Ramos (cell line): ENCODE measurements around the gene MUS81.

ENCODE experiments used
- in situ Hi-C: fragments of 300-500 bp; cut with MboI; formaldehyde crosslinking; loops from one replicate; pipeline ENCODE4 v1.14.3; 2022; ENCODE audit warnings: low sequenced_read_pairs; ENCODE audit not compliant: unreplicated experiment

Gene MUS81

DNA sequence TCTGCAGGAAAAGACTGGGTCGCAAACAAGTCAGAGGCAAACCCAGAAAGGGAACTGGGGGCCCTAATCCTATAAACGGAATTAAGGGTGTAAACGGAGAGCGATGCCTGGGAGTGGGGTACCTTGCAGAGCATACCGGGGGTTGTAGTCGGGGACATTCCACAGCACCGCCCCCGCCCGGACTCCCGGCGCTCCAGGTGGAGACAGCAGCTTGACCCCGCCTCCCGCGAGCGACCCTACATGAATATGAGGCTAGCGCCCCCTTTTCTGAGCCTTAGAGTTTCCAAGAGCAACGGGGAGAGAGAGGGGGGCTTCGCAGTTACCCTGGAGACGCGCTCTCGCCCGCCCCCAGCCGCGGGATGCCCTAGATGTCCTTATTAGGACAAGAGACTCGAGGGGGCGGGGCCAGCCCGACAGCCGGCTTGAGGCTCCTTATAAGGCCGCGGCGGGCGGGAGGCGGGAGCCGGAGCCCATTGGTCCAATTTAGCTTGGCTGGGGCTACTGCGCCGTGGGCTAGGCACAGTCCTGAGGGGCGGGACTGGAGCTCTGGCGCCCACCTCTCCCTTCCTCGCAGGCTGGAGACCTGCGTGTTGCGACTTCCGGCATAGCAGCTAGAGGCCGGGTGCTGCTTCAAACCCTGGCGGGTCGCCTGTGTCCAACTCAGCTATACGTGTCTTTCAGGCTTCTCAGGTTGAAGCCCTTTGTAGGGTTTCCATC lies 980 bp upstream of the MUS81 start:
- in situ Hi-C loops, result no loop called here

GRCh38 chr11:65859812-65860277 lies 388 bp upstream of the MUS81 start:
- in situ Hi-C loops, result no loop called here

DNA sequence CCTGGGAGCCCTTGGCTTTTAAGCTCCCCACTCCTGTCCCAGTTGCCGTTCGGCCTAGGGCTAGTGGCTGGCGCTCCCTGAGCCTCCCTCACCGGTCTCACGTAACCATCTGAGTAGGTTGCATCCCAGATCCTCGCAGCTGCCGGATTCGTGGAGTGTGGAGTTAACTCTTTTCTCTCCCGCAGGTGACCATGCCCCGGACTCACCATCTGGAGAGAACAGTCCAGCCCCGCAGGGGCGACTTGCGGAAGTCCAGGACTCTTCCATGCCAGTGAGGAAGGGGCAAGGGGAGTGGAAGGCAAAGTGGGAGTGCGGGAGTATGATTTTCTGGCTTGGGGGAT lies 902 bp downstream of the MUS81 start:
- in situ Hi-C loops, result no loop called here

DNA sequence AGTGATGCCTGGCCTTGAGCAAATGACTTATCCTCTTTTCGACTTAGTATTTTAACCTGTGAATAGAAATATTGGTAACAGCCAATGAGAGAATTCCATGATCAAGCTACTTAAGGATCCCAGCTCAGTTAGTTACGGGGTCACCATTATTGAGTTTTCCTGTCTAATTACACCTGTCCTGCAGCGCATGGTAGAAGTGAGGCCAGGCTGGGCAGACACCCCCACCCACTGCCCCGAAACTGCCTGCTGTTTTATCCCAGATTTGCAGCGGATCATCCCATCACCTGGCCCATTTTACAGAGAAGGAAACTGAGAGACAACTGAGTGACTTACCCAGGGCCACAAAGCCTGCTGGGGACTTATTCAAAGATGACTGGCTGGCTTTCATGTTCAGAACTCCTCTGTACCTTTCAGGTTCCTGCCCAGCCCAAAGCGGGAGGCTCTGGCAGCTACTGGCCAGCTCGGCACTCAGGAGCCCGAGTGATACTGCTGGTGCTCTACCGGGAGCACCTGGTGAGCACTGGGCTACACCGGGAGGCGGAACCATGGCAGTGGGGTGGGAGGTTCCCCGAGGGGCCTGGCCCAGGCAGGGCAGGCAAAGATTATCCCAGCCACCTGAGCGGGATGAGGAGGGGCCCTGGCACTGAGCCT lies 1.4 kb downstream of the MUS81 start:
- in situ Hi-C loops, result no loop called here

- in situ Hi-C loops, result no loop called here
These were observed 2.0 kb downstream of the MUS81 start for GRCh38 chr11:65862191-65862735.

DNA sequence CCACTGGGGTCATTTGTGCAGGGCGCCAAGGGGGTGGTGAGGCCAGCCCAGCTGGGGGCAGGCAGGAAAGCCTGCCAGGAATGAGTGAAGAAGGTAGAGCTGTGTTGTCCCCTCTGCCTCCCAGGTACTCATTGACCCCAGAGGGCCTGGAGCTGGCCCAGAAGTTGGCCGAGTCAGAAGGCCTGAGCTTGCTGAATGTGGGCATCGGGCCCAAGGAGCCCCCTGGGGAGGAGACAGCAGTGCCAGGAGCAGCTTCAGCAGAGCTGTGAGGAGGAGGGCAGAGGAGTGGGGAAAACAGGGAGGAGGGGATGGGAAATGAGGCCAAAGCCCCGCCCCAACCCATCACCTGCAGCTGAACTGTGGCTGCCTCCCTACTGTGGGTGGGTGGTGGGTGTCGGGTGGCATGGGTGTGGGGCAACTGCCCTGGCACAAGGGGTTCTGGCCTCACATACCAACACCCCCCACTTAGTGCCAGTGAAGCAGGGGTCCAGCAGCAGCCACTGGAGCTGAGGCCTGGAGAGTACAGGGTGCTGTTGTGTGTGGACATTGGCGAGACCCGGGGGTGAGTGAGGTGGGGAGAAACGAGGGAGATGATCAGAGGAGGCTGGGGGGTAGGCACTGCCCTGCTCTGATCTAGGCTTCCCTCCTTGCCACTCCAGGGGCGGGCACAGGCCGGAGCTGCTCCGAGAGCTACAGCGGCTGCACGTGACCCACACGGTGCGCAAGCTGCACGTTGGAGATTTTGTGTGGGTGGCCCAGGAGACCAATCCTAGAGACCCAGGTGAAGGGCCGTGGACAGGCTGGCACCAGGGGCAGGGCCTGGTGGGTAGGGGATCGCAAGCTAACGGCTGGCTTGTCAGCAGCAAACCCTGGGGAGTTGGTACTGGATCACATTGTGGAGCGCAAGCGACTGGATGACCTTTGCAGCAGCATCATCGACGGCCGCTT lies 3.0 kb downstream of the MUS81 start:
- in situ Hi-C loops, result no loop called here

- in situ Hi-C loops, result no loop called here
These were observed 3.9 kb downstream of the MUS81 start for GRCh38 chr11:65863889-65864705.

GRCh38 chr11:65864706-65865471 lies 4.7 kb downstream of the MUS81 start:
- in situ Hi-C loops, result no loop called here

- in situ Hi-C loops, result no loop called here
These were observed 5.4 kb downstream of the MUS81 start for GRCh38 chr11:65865550-65866172.

- in situ Hi-C loops, result no loop called here
These were observed 6.5 kb downstream of the MUS81 start for GRCh38 chr11:65866509-65867283.

- in situ Hi-C loops, result no loop called here
These were observed 7.2 kb downstream of the MUS81 start for GRCh38 chr11:65867284-65868071.

DNA sequence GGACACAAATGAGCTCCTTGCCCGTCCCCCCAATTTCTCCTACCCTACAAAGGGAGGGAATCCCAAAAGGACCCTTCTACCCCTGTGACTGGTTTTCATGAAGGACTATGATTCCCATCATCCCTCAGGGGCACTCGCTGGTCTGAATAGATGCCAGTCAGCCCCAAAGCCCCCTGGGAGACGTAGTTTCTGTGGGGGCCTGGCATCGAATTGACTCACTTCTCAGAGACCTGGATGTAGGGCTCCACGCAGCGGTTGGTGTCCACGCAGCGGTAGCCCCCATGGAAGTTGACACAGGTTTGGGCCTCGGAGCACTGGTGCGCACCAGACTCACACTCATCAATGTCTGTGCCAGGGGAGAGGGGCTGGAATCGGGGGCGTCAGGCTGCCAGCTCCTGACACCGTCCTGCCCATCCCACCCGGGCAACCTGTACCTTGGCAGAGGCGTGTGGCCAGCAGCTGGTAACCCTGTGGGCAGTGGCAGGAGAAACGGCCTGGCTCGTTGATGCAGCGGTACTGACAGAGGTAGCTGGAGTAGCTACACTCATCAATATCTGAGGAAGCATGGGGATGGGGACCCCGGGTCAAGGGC lies 7.9 kb downstream of the MUS81 start:
- in situ Hi-C loops, result no loop called here

GRCh38 chr11:65868907-65869306 lies 8.7 kb downstream of the MUS81 start:
- in situ Hi-C loops, result no loop called here

DNA sequence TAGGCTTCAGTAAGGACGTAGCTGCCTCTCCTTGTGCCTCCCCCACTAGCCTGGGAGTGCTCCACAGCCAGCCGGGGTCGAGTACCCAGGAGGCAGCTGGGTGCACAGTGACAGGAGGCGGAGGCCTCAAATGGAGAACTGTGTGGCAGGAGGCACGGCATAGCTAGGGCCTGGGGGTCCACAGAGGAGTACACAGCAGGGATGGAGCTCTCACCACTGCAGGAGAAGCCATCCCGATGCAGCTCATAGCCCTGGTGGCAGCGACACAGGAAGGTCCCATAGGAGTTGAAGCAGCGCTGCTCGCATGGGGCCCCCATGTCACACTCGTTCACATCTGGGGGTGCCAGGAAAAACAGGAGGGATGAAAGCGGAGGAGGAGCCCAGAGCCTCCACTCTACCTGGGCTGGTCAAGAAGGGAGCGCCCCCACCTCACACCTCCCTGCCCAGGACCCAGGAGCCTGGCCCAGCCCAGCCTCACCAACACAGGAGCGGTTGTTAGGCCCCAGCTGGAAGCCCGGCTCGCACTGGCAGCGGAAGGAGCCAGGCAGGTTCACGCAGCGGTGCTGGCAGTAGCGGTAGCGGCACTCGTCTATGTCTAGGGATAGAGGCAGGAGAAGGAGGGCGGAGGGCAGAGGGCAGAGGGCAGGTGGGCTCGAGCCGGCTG lies 9.5 kb downstream of the MUS81 start:
- in situ Hi-C loops, result no loop called here

DNA sequence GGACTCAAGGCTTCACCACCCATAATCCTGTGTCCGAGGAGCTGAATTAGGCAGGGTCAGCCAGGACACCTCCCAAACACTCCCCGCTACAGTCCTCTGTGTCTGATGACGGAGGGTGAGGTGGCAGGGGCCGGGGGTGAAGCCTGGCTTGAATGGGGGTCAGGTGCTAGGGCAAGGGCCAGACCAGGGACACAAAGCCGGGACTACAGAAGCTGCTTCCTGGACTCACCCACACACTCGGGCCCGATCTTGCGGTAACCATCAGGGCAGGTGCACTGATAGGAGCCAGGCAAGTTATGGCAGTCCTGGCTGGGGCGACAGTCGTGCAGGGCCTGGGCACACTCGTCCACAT lies 10.1 kb downstream of the MUS81 start:
- in situ Hi-C loops, result no loop called here
